ENCODE measurements around the gene ACTL7B.

DNA sequence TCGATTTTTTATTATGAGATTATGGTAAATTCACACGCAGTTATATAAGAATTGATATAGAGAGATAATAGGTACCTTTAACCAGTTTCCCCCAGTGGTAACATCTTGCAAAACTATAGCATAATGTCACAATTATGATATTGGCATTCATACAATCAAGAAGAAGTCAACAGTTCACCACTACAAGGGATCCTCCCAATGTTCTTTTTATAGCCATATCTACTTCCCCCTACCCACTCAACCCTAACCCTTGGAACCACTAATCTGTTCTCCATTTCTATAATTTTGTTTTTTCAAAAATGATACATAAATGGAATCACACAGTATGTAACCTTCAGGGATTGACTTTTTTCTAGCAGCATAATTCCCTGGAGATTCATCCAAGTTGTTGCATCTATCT lies 9.8 kb downstream of the ACTL7B start:
- TF ChIP-seq YY1 (IDR thresholded peaks at IDR 0.05; ENCODE audit: insufficient read depth, insufficient read length) (no peak), ZNF274 (IDR thresholded peaks at IDR 0.05; ENCODE audit: low read depth, low read length) (no peak)

Data from NT2/D1 (cell line).